OCI-LY3 (cell line): ENCODE results near the gene TINAG.

Source experiments
- CTCF ChIP-seq: fragments of 200-600, 300-600 bp; sonication (generic); IDR thresholded peaks from 2 replicates; pipeline ENCODE4 v1.5.1; 2014; ENCODE audit warnings: antibody characterized with exemption, low read length, low read depth
- EZH2phosphoT487 ChIP-seq: fragments of 200-600 bp; shearing (Covaris generic); IDR thresholded peaks from 2 replicates; pipeline ENCODE4 v1.6.1; 2018; ENCODE audit warnings: antibody characterized with exemption, mixed run types, low read depth

GRCh38 chr6:54285595-54285994, 22.6 kb upstream of the TINAG start:
- no peak for TF ChIP-seq CTCF
- TF ChIP-seq EZH2phosphoT487 = no peak
